A549 (cell line): ENCODE results near the gene MBD3.

Experiments used
- CBX2 ChIP-seq: fragments of 200-600 bp; sonication (generic); IDR thresholded peaks from 2 replicates; pipeline ENCODE4 v1.6.1; 2016; ENCODE audit warnings: low read depth, mild to moderate bottlenecking, borderline replicate concordance
- CHD2 ChIP-seq: fragments of 150-350 bp; IDR thresholded peaks from 2 replicates; pipeline ENCODE4 v1.6.1; 2014; ENCODE audit warnings: low read length; ENCODE audit not compliant: partially characterized antibody
- CTCF ChIP-seq: fragments of >200 bp; sonication (Bioruptor Twin); formaldehyde crosslinking; IDR thresholded peaks from 3 replicates; pipeline ENCODE4 v1.5.1; 2016
- HDAC2 ChIP-seq: fragments of 200-600 bp; sonication (generic); IDR thresholded peaks from 2 replicates; pipeline ENCODE4 v1.6.1; 2016
- JUN ChIP-seq, 2 experiments: fragments of >200 bp; sonication (Bioruptor Twin); formaldehyde crosslinking; IDR thresholded peaks; 2 replicates in 1 of 2; 3 replicates in 1 of 2; pipeline ENCODE4 v1.6.1; 2016 to 2017
- MAX ChIP-seq: IDR thresholded peaks from 2 replicates; pipeline ENCODE4 v1.6.1; 2012
- POLR2A ChIP-seq: IDR thresholded peaks from 2 replicates; pipeline ENCODE4 v1.6.1; 2012; ENCODE audit warnings: mild to moderate bottlenecking, low read length
- RAD21 ChIP-seq, 2 experiments: fragments of >200 bp in 1 of 2; sonication (Bioruptor Twin) in 1 of 2; formaldehyde crosslinking in 1 of 2; IDR thresholded peaks in 1 of 2; conservative IDR thresholded peaks in 1 of 2; 2 replicates in 1 of 2; 3 replicates in 1 of 2; pipeline ENCODE4 v1.6.1; 2012 to 2018; ENCODE audit warnings: inconsistent platforms in 1 of 2
- REST ChIP-seq: fragments of 200-600 bp; sonication (generic); IDR thresholded peaks from 2 replicates; pipeline ENCODE4 v1.6.1; 2016; ENCODE audit warnings: antibody characterized with exemption, mild to moderate bottlenecking, moderate library complexity
- SREBF2 ChIP-seq: fragments of 450-650 bp; IDR thresholded peaks from 2 replicates; pipeline ENCODE4 v1.6.1; 2014; ENCODE audit warnings: mild to moderate bottlenecking, moderate library complexity
- ZSCAN20 ChIP-seq: fragments of 250-450 bp; sonication (Bioruptor Pico); IDR thresholded peaks from 2 replicates; pipeline ENCODE4 v1.8.0; 2022; ENCODE audit warnings: mild to moderate bottlenecking, moderate library complexity

DNA sequence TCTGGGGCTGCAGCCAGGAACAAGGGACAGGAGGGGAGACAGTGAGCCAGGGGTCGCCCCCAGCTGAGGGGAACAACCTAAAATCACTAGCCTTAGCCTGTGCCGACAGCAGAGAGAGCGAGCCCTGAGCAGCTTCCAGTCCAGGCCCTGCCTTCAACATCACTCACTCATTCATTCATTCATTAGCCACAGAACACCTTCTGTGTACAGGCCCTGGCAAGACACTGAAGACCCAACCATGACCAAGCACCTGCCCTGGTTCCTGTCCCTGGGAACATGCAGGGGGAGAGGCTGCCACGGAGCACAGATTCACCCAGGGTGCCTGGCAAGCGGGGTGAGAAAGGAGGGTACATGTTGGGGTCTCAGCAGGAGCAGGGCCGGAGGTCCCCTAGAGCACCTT is 29.4 kb downstream of the MBD3 start:
- no peak for TF ChIP-seq POLR2A
- TF ChIP-seq MAX, result no peak
- no peak for TF ChIP-seq CBX2
- no peak for TF ChIP-seq CTCF
- no peak for TF ChIP-seq SREBF2
- no peak for TF ChIP-seq CHD2
- no peak for TF ChIP-seq ZSCAN20 (CRISPR knock-in tag)
- no peak for TF ChIP-seq JUN (IDR thresholded peaks at IDR 0.05)
- TF ChIP-seq REST, result no peak
- TF ChIP-seq RAD21 (conservative IDR thresholded peaks at IDR 0.05 in 1 of 2, IDR thresholded peaks at IDR 0.05 in 1 of 2), result no peak
- no peak for TF ChIP-seq HDAC2
